ENCODE results near the gene PCGF3. TPM values are rescaled to one million over a fixed set of nuclear protein-coding genes. Genes with fewer than 3 reads are reported as not detected.
"Not testable (repeated sequence)": the region's sequence is repeated elsewhere in the genome, so short reads cannot be mapped to it uniquely, and the experiment has no call there.

Gene PCGF3
- total RNA-seq, 4 donors from 2014 or later = 31.7 to 35.3 (median 34.7) TPM

DNA sequence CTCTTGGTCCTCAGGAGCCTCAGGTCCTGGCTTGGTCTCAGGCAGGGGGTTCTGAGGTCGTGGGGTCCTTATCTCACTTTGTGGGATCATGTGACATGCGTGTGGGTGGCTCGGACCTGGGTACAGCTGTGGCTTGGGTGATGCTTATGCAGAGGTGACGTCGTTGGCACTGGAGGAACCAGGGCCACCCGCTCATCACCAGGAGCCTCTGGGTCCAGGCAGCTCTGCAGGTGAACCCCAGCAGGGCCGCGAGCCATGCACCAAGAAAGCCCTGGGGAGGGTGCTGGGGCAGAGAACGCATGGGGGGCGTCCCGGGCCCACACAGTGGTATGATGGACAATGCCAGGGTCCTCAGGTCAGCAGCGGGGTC is 40.3 kb upstream of the PCGF3 start:
- Histone ChIP-seq H3K27ac (replicated peaks in 1 of 4) (no peak overlapping the region), H3K36me3 (peaks cover 0 to 6% (median under 1%) of the 10 kb centered on the region in 4 donors), H3K27me3 (peaks cover 0 to 33% (median 0%) of the 10 kb centered on the region in 4 donors), H3K4me1 (peaks cover 5 to 20% (median 18%) of the 10 kb centered on the region in 4 donors), H3K4me3 (no peak overlapping the region), H3K9me3 (no peaks in the 10 kb centered on the region)
- DNase-seq (ENCODE audit: extremely low spot score) = no peak
- WGBS = 93% methylated on average over 12 of the region's 12 CpGs
- intact Hi-C loops (cut with DNase I) = no loop called here
- no peak for TF ChIP-seq EP300 (IDR thresholded peaks at IDR 0.05)
- TF ChIP-seq POLR2AphosphoS5 (IDR thresholded peaks at IDR 0.05) = no peak

DNA sequence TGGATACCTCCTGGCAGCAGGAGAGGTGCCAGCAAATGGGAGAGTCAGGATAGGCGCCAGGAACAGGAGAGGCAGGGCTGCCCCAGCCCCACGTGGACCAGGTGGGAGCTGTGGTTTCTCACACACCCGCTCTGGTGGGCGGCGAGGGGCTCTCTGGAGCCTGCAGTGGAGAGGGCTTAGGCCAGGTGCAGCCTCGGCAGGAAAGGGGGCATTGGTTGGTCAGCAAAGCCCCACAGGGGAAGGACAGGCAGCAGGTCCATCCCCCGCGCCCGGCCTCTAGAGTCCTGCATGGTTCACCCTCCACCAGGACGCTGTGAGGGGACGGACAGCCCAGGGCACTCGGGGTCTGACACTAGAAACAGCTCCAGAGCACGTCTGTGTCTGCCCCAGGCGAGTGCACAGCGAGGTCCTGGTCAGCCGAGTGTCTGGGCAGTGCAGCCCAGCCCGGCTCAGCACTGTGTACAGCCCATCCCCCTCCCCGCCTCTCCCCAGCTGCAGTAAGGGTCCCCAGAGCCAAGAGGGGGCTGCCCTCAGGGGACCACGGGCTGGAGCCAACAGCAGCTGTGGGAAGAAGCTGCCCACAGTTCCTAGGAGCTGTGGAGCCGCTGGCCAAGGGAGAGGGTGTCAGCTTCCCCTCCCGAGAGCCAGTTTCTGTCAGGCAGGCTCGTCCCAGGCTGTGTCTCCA is 39.7 kb upstream of the PCGF3 start:
- no peak for DNase-seq (ENCODE audit: extremely low spot score)
- Histone ChIP-seq H3K27me3 (peaks cover 0 to 33% (median 0%) of the 10 kb centered on the region in 4 donors), H3K4me3 (no peak overlapping the region), H3K36me3 (peaks cover under 1 to 11% (median 5%) of the 10 kb centered on the region in 4 donors), H3K9me3 (no peaks in the 10 kb centered on the region), H3K27ac (replicated peaks in 1 of 4) (no peak overlapping the region), H3K4me1 (peaks cover 5 to 20% (median 18%) of the 10 kb centered on the region in 4 donors)
- WGBS = 76% methylated on average over 11 of the region's 22 CpGs
- TF ChIP-seq, protein P1, sequence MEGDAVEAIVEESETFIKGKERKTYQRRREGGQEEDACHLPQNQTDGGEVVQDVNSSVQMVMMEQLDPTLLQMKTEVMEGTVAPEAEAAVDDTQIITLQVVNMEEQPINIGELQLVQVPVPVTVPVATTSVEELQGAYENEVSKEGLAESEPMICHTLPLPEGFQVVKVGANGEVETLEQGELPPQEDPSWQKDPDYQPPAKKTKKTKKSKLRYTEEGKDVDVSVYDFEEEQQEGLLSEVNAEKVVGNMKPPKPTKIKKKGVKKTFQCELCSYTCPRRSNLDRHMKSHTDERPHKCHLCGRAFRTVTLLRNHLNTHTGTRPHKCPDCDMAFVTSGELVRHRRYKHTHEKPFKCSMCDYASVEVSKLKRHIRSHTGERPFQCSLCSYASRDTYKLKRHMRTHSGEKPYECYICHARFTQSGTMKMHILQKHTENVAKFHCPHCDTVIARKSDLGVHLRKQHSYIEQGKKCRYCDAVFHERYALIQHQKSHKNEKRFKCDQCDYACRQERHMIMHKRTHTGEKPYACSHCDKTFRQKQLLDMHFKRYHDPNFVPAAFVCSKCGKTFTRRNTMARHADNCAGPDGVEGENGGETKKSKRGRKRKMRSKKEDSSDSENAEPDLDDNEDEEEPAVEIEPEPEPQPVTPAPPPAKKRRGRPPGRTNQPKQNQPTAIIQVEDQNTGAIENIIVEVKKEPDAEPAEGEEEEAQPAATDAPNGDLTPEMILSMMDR (IDR thresholded peaks at IDR 0.05) = no peak
- TF ChIP-seq POLR2A (IDR thresholded peaks at IDR 0.05; ENCODE audit: low read depth) = no peak
- TF ChIP-seq EP300 (IDR thresholded peaks at IDR 0.05) = no peak
- no peak for TF ChIP-seq POLR2AphosphoS5 (IDR thresholded peaks at IDR 0.05)
- intact Hi-C loops (cut with DNase I) = no loop called here

DNA sequence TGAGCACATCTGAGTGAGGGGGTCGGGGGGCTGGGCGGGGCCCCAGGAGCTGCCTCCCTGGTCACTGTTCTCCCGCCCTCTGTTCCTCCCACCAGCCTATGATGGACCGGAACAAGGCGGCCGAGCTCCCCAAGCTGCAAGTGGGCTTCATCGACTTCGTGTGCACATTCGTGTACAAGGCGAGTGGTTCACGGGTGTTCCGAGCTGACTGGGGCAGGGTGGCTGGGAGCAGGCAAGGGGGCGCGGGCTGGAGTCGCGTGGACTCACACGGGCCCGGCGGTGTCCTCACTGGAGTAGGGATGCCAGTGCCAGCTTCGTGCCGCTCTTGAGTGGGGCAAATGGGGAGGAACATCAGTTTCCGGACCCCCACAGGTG is 39.2 kb upstream of the PCGF3 start:
- Histone ChIP-seq H3K27me3 (peaks cover 0 to 33% (median 0%) of the 10 kb centered on the region in 4 donors), H3K9me3 (no peaks in the 10 kb centered on the region), H3K4me3 (no peak overlapping the region), H3K4me1 (peaks cover 5 to 20% (median 18%) of the 10 kb centered on the region in 4 donors), H3K36me3 (peaks cover 6 to 16% (median 11%) of the 10 kb centered on the region in 4 donors), H3K27ac (replicated peaks in 1 of 4) (no peak overlapping the region)
- WGBS = 89% methylated on average over 20 of the region's 22 CpGs
- no peak for TF ChIP-seq POLR2AphosphoS5 (IDR thresholded peaks at IDR 0.05)
- TF ChIP-seq POLR2A (IDR thresholded peaks at IDR 0.05; ENCODE audit: low read depth) = no peak
- TF ChIP-seq EP300 (IDR thresholded peaks at IDR 0.05) = no peak
- TF ChIP-seq, protein P1 (IDR thresholded peaks at IDR 0.05) = no peak
- intact Hi-C loops (cut with DNase I) = no loop called here
- DNase-seq (ENCODE audit: extremely low spot score) = no peak

DNA sequence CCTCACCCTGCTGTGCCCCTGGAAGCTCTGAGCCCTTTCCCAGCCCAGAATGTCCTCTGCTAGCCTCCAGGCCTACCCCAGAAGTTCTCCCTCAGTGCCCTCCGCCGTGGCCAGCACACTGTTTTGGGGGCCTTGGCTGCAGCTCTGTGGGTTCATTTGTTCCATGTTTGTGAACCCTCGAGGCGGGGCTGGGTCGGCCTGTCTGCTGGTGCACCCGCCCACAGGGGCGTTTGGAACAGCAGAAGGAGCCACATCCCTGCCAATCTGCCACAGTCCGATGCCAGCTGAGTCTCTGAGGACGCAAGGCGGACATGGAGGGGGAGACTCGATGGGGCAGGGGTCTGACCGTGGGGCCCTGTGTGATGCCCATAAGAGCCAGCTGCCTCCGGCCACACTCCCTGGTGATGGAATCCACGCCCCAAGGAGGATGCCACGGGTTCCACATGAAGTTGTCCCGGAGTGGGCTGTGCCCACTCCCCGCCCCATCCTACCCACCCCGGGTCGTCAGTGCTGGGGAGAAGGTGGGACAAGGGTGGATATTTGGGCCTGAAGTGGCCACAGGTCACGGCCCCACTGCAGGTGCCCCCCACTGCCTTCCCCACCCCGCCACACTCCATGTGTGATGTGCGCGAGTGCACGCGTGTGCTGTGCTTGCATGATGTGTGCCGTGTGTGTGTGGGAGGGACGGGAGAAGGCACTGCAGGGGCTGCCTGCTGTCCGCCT is 38.6 kb upstream of the PCGF3 start:
- DNase-seq (ENCODE audit: extremely low spot score) = no peak
- no peaks in the 10 kb centered on the region for H3K9me3 ChIP-seq
- H3K27me3 ChIP-seq = peaks cover 0 to 33% (median 0%) of the 10 kb centered on the region in 4 donors
- TF ChIP-seq EP300 (IDR thresholded peaks at IDR 0.05) = no peak
- TF ChIP-seq POLR2AphosphoS5 (IDR thresholded peaks at IDR 0.05) = no peak
- no peak for TF ChIP-seq POLR2A (IDR thresholded peaks at IDR 0.05; ENCODE audit: low read depth)
- TF ChIP-seq, protein P1 (IDR thresholded peaks at IDR 0.05) = no peak
- no peak overlapping the region for H3K27ac ChIP-seq (replicated peaks in 1 of 4)
- peaks cover 5 to 20% (median 18%) of the 10 kb centered on the region in 4 donors for H3K4me1 ChIP-seq
- H3K36me3 ChIP-seq = peaks cover 11 to 22% (median 16%) of the 10 kb centered on the region in 4 donors
- WGBS = 83% methylated on average over 16 of the region's 28 CpGs
- no peak overlapping the region for H3K4me3 ChIP-seq
- intact Hi-C loops (cut with DNase I) = no loop called here

DNA sequence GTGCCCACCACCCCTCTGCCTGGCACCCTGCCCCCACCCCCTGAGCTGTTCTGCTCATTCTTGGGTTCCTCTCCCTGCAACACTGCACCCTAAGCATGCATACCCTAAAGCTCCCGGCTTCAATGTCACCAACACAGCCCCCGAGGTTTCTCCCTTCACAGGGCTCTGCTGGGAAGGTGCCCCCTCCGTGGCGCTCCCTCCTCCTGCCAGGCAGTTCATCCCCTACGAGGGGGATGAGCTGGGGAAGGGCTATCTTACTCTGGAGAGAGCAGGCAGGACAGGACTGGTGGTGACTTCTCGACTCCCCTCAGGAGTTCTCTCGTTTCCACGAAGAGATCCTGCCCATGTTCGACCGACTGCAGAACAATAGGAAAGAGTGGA is 38.1 kb upstream of the PCGF3 start:
- Histone ChIP-seq H3K27ac (replicated peaks in 1 of 4) (no peak overlapping the region), H3K4me3 (no peak overlapping the region), H3K4me1 (peaks cover 5 to 21% (median 18%) of the 10 kb centered on the region in 4 donors), H3K36me3 (peaks cover 17 to 27% (median 22%) of the 10 kb centered on the region in 4 donors), H3K9me3 (no peaks in the 10 kb centered on the region), H3K27me3 (peaks cover 0 to 33% (median 0%) of the 10 kb centered on the region in 4 donors)
- TF ChIP-seq POLR2A (IDR thresholded peaks at IDR 0.05; ENCODE audit: low read depth) = no peak
- TF ChIP-seq, protein P1 (IDR thresholded peaks at IDR 0.05) = no peak
- TF ChIP-seq EP300 (IDR thresholded peaks at IDR 0.05) = no peak
- TF ChIP-seq POLR2AphosphoS5 (IDR thresholded peaks at IDR 0.05) = no peak
- intact Hi-C loops (cut with DNase I) = no loop called here
- DNase-seq (ENCODE audit: extremely low spot score) = no peak
- 58% methylated on average over 6 of the region's 10 CpGs for WGBS

DNA sequence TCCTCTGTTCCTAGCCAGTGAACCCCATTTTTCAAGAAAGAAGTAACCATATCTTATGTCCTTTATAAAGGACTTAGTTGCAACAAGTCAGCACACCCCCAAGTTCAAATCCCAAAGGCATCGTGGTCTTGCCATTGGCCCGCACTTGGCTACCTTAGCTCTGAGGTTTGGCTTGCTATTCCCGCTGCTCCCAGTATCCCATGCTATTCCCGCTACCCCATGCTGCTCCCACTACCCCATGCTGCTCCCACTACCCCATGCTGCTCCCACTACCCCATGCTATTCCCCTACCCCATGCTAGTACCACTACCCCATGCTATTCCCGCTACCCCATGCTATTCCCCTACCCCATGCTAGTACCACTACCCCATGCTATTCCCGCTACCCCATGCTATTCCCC is 37.4 kb upstream of the PCGF3 start:
- H3K36me3 ChIP-seq = peaks cover 18 to 33% (median 27%) of the 10 kb centered on the region in 4 donors
- peaks cover 6 to 24% (median 20%) of the 10 kb centered on the region in 4 donors for H3K4me1 ChIP-seq
- DNase-seq (ENCODE audit: extremely low spot score); H3K9me3 ChIP-seq; H3K4me3 ChIP-seq; intact Hi-C loops (cut with DNase I); H3K27ac ChIP-seq (replicated peaks in 1 of 4): not testable (repeated sequence)
- peaks cover 0 to 28% (median 0%) of the 10 kb centered on the region in 4 donors for H3K27me3 ChIP-seq
- WGBS = 93% methylated on average over 6 of the region's 6 CpGs

Data from esophagus muscularis mucosa (tissue), 4 donors.